HG03175 (cell line): Measurements from ENCODE around the gene UBE2C.
"Not testable (repeated sequence)": the region's sequence is repeated elsewhere in the genome, so short reads cannot be mapped to it uniquely, and the experiment has no call there.

Experiments
- ATAC-seq: cut with Tn5 transposase; IDR thresholded peaks from one replicate; pipeline ENCODE4 v1.9.1; 2021; ENCODE audit warnings: mild to moderate bottlenecking, moderate library complexity; ENCODE audit not compliant: unreplicated experiment

Gene UBE2C

DNA sequence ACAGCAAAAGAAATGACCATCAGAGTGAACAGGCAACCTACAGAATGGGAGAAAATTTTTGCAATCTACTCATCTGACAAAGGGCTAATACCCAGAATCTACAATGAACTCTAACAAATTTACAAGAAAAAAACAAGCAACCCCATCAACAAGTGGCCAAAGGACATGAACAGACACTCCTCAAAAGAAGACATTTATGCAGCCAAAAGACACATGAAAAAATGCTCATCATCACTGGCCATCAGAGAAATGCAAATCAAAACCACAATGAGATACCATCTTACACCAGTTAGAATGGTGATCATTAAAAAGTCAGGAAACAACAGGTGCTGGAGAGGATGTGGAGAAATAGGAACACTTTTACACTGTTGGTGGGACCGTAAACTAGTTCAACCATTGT lies 14.9 kb upstream of the UBE2C start:
- ATAC-seq, result not testable (repeated sequence)

DNA sequence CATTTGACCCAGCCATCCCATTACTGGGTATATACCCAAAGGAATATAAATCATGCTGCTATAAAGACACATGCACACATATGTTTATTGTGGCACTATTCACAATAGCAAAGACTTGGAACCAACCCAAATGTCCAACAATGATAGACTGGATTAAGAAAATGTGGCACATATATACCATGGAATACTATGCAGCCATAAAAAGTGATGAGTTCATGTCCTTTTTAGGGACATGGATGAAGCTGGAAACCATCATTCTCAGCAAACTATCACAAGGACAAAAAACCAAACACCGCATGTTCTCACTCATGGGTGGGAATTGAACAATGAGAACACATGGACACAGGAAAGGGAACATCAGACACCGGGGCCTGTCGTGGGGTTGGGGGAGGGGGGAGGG lies 14.5 kb upstream of the UBE2C start:
- ATAC-seq, result not testable (repeated sequence)

DNA sequence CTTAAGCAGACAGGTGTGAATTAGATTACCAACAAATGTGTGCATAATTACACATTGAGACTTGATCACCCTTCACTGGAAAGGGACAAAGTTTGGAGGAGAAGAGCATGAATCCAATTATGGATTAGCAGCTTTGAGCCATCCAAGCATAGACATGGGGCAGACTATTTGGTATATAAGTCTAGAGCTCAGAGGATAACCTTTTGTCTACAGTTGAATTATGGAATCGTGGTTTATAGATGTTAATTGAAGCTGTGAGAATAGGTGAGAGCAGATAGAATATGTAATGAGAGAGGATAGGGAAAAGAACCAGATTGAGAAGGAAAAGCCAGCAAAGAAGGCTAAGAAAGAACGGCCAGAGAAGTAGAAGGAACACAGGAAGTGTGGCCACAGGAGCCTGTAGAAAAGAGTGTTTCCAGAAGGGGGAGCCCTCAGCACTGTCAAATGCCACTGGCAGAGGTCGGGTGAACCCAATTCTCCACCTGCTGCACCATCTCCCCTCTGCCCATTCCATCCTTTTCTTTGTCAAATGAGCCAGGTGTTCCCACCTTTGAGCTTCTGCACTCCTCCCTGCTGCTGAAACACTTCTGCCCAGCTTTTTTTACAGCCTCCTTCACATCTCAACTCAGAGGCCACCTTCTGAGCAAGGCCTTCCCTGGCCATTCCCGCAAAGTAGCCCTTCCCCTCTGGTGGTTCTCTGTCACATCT lies 13.4 kb upstream of the UBE2C start:
- ATAC-seq, result peak; percentile 51

DNA sequence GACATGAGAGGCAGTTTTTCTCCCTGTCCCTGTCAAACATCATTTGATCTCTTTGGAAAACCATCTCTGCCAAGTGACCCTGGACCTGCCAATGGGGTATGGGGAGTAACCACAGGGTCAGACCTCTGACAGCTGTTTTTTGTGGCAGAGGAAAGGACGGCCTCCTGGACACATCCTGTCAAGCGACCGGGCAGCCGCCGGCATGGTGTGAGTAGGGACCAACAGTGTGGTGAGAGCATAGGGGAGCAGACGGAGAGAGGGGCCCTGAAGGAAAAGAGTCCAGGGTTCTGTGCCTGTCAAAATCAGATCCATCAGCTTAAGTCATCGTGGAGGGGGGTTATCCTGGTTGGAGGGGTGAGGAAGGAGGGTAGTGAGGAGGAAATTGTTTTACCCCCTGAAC lies 10.6 kb upstream of the UBE2C start:
- ATAC-seq, result no peak

DNA sequence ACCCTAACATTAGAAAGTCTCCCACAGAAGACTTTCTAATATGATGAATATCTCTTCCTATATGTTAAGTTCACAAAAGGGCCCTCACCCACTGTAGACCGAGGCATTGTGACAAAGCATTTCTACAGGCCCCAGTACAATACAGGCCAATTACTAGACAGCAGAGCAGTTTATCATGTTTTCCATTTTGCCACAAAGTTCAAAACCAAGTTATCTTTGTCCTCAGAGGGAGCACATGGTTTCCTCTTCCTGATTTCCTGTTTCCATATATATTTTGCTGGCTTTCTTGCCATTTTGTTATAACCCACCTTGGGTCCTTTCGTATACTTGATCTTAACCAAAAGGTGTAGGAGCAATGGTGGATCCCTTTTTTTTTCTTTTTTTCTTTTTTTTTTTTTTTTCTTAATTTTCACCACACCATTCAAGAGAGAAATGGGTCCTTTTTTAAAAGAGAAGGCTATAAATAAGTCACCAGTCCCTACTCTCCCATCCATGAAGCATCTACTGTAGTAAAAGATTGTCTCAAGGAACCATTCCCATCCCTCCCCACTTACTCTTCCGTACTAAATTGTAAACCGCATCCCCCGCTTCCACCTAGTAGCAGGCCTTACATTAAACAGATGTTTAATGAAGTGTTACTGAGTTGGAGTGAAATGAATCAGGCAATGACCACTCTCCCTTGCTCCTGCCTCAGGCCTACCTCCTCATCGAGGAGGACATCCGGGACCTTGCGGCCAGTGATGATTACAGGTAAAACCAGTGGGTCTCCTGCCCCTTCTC lies 2.1 kb upstream of the UBE2C start:
- ATAC-seq, result no peak

DNA sequence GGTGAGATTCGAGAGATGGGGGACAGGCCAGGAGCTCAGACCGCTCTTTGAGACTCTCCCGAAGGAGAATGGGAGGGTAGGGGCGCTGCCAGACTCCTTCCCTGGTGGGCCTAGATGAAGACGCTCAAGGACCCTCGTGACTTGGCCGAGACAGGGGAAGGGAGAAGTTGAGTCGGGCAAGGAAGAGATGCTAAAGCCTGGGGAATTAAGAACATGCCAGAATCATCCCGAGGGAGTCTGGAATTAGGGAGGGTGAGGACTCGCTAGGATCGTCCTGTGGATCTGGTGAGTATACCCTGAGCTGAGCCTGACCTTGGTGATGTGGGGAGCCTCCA lies 529 bp downstream of the UBE2C start:
- no peak for ATAC-seq

DNA sequence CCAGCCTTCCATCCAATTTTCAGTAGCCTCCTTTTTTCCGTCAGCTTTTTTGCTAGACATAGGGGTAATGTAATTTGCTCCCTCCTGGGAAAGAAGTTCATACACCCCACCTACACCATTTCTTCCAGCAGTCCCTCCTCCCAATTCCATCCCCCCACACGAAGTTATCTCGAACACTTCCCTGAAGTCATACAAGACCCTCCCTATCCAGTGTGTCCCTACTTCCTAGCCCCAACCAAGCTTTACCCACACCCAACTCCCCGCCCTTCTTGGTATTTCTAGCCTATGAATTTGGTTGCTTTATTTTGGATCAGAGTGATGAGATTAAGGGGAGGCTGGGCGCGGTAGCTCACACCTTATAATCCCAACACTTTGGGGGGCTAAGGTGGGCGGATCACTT lies 1.0 kb downstream of the UBE2C start:
- ATAC-seq, result no peak

DNA sequence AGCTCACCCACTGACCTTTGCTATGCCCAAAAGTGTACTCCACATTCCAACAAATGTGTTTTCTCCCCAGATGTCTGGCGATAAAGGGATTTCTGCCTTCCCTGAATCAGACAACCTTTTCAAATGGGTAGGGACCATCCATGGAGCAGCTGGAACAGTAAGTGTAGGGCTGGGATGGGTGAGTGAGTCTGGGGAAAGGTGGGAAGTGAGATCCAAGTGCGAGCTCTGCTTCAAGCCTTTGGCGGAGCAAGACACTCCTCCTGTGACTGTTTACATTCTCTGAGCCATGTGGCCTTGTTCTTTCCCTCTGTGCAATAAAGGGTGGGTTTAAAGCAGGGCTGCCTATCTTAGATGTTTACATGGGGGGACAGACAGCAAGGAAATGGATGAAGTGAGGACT lies 1.9 kb downstream of the UBE2C start:
- no peak for ATAC-seq

DNA sequence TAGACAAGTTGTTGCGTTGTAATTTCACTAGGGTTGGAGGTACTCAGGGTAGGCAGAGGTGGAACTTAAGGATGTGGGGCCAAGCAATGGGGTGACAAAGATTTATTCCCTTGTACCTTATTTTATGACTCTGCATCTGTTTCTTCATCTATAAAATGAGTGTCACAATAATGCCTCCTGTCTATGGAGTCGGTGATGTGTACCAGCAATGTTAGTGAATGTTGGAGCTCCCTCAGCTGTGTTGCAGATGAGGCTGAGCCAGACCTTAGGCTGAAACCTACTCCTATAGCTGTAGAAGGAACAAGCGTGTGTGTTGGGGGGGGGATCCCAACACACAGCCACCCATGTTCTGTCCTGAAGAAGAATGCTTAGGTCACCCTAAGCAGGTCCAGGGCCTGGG lies 4.5 kb downstream of the UBE2C start:
- no peak for ATAC-seq

DNA sequence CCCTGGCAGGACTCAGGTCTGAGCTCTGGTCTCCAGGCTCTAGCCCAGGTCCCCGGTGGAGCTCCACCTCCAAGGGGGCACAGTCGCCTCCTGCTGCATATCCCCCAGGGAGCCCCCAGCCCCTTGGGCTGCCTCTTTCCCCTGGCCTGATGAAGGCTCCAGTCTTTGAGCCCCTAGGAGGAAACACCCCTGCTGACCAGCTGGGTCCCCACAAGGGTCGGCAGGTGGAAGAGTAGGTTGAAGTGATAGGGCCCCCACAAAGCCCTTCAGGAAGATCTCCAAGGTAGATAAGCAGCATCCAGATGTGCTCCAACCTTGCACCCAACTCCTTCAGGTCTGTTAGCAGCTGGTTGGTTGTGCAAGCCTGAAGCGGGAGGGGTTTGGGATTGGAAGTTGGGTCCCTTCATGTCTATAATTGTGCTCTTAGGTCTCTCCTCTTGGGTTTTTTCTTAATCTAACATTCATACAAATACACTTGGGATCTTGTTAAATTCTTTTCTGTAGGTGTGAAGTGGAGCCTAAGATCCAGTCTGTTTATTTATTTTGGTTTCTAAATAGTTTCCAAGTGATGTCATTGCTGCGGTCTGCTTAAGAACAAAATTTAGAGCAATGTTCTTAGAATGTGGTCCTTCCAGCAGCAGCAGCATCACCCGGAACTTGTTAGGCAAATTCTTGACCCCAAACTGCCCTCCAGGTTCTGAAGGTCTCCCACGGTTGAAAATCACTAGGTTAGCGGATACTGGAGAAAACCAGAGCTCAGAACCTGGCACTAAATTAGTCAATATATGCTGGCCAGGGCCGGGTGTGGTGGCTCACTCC lies 5.1 kb downstream of the UBE2C start:
- no peak for ATAC-seq

DNA sequence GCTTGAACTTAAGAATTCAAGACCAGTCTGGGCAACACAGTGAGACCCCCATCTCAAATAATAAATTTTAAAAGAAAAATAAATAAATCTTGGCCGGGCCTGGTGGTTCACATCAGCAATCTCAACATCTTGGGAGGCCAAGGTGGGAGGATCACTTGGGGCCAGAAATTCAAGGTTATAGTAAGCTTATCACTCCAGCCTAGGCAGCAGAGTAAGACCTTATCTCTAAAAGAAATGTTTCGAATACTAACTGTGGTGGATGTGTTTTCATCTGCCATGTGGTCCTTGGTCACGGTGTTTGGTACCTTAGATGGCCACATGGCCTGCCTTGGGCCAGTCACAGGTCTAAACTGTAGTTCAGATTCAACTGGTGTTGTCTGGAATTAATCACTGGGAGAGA lies 5.8 kb downstream of the UBE2C start:
- no peak for ATAC-seq

DNA sequence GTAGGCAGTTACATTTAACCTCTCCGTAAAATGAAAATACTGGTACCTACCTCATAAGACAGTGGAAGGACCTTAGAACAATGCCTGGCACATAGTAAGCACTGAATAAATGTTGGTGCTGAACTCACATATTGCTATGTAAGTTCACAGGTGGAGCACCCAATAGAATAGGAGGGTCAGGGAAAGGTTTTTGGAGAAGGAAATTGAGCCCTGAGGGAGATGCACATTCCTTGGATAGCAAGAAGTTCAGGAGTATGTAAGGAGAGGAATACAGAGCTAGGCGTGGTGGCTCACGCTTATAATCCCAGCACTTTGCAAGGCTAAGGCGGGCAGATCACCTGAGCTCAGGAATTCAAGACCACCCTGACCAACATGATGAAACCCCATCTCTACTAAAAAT lies 7.0 kb downstream of the UBE2C start:
- no peak for ATAC-seq

DNA sequence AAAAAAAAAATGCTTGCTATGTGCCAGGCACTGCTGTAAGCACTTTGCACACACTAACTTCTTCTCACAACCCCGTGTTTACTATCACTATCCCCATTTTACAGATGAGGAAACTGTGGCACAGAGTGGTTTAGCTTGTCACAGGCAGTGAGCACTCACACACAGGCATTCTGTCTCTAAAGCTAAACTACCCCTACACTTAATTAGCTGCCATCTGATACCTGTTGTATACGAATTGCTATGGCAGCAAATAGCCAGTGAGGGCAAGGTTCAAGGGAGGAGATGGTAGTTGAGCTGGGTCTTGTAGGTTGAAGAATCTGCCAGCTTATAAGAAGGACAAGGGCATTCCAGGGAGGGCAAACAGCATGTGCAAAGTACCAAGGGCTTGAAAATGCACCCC lies 9.5 kb downstream of the UBE2C start:
- no peak for ATAC-seq

DNA sequence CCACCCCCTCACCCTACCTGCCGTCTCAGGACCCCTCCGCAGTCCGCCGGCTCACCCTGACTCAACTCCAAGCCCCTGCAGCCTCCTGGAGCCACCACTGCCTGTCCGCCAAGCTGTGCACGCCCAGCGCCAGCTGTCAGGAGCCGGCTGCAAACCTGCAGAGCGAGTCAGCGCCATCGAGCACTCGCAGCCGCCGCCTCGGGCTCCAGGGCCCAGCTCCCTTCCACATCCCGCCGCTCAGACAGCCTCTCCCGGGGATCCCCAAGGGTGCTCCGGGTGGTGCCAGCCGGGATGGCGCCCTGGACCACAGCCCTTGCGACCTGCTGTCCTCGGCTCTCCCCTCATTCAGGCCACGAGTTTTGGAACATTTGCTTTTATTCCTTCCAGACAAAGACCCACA lies 10.4 kb downstream of the UBE2C start:
- ATAC-seq, result no peak

DNA sequence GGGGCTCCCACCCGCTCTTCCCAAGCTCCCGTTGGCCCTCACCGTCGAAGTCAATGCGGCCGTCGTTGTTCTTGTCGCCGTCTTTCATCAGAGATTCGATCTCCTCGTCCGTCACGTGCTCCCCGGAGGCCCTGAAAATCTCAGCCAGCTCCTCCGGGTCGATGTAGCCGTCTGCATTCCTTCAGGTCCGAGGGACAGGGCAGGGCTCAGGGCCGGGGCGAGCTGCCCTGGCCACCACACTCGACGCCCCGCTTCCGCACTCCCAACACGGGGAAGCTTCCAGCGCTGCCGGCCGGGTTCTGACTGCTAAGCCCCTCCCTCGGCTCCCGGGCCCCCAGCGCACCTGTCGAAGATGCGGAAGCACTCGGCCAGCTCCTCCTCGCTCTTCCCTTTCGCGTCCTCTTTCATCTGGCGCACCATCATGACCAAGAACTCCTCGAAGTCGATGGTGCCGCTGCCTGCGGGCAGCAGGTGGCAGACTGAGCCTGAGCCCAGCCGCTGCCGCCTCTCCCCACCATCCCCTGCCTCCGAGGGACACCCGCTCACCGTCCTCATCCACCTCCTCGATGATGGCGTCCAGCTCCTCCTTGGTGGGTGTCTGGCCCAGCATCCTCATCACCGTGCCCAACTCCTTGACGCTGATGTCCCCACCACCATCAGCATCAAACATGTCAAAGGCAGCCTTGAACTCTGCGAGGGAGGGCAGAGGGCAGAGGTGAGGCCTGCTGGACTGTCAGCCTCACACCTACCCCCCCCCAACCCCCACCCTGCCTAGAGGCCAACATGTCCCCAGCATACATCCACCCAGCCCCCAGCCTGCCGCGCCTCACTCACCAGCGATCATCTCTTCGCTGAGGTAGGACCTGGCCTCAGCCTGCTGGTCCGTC lies 11.7 kb downstream of the UBE2C start:
- no peak for ATAC-seq

DNA sequence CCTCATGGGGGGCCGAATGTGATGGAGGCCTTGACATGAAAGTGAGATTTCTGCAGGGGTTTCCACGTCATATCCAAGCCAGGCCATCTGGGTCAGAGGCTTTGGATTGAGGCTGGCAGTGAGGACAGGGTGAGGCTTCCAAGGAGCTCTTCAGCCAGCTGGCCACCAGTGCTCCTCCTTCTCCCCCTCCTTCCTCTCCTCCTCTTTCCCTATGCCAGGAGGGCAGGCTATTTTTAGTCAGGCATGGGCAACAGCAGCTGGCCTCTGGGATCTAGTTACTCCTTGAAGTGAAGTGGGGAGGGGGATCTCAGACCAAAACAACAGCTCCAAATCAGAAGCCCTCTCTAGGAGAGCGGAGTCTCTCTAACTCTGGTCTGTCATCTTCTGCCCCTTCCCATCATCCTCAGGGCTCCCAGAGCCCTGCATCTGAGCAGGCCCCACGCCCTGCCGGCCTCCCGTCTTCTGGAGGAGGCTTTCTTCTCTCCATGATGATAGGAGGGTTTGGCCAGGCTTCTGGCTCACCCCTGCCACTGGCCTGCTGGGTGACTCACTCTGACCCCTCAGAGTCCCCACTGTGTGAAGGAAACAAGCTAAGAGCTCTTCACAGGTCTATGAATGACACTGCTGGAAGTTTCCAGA lies 14.1 kb downstream of the UBE2C start:
- ATAC-seq, result no peak

DNA sequence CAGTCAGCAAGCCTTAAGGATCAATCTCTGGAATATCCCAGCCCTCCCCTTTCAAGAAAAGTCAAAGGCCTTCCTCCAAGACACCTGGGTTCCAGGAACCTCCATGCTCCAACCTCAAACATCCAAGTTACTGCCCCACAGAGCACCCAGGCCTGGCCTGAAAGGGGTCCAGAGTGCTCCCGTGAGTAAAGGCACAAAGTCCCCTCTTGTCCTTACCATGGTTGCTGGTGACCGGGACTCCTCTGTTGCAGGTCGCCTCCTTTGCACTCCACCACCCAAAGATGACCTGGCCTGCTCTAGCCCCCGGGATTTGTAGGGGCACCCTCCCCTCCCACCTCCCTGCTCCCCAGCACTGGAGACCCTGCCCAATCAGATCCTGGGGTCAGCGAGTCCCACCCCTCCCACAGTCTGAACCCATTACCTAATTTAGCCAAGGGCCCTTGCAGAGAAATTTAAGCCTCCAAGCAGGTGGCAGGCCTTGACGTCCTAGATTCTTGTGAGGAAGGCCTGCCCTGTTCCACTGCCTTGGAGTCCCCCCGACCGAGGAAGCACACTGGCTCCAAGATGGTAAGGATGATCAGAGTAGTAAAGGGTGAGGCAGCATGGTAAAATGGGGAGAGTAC lies 14.7 kb downstream of the UBE2C start, which contains the start of gene TNNC2:
TSS of gene TNNC2 (minus strand) at position 283 of the 623 bp plus-strand sequence. CDS start at position 219, 64 bp downstream.
- no peak for ATAC-seq

DNA sequence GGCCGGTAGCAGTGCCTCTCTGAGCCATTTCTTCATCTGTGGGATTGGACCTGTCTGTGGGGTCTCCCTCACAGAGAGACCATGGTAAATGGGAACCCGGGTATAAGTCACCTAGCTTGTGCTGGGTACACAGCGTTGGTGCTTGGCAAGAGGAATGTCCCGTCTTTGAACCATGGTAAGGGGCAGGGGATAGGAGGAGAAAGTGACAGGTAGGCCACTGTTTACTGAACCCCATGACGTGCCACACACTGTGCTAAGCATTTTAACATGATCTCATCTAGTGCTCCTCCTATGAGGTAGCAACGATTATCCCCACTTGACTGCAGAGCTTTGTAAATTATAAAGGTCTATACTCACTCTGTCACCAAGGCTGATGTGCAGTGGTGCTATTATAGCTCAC lies 15.3 kb downstream of the UBE2C start:
- no peak for ATAC-seq

DNA sequence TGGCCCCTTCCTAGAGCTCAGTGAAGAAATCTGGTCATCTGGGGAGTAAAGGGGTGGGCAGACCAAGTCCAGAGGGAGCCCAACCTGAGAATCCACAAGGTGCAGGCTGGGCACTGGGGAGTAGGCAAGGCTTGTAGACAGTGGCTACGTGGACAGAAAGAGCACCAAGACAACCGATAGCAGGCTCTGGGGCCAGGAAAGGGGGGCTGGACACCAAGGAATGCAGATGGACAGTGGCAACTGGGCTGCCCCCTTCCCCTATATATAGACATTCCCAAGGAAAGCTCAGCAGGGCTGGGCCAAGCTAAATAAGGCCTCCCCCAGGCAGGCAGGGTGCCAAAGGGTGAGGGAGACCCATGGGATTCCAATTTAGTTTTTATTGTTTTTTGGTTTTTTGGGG lies 16.1 kb downstream of the UBE2C start:
- ATAC-seq, result no peak

DNA sequence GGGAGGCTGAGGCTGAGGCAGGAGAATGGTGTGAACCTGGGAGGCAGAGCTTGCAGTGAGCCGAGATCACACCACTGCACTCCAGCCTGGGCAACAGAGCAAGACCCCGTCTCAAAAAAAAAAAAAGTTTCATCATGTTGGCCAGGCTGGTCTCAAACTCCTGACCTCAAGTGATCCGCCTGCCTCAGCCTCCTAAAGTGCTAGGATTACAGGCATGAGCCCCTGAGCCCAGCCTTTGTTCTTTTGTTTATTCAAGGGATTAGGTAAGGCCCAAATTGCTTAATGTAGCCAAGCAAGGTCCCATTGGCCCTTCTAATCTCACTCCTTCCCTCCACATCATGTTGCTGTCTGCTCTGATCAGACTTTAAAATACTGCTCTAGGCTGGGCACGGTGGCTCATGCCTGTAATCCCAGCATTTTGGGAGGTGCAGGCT lies 17.2 kb downstream of the UBE2C start:
- ATAC-seq, result not testable (repeated sequence)
